Eye (tissue), 1 donor: ENCODE data around the gene RPS6KC1.
"Not testable (repeated sequence)": the region's sequence is repeated elsewhere in the genome, so short reads cannot be mapped to it uniquely, and the experiment has no call there.

Source experiments
- DNase-seq: peaks from one replicate; pipeline ENCODE4 v3.0.0-alpha.2; 2015

RPS6KC1 gene

DNA sequence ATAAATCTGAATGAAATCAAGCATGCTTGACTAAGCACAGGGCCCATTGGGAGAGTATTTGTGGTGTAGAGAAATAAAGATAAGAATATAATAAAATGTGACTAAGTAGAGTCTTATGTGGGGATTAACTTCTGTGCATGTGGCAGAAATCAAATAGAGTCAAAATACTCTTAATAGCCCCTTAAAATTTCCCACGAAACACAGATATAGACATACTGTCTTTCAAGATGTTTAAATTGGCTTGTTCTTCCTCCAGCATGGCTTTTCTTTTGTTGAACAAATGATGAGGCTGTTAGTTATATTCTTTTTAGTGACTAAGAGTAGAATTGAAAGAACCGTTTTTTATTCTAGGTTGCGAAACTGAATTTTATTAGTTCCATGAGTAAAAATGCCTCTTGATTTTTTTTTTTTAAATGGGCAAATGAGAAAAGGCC, 112.3 kb downstream of the RPS6KC1 start:
- peak; percentile 15 for DNase-seq

DNA sequence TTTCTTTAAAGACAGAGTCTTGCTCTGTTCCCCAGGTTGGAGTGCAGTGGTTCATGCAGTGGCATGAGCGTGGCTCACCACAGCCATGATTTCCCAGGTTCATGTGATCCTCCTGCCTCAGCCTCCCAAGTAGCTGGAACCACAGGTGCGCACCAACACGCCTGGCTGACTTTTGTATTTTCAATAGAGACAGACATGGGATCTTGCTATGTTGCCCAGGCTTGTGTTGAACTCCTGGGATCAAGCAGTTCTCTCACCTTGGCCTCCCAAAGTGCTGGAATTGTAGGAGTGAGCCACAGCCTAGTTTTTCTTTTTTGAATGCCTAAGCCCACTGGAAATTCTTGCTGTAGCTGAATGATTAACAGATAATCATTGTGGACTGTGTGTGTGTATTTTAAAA, 113.5 kb downstream of the RPS6KC1 start:
- DNase-seq: no peak

DNA sequence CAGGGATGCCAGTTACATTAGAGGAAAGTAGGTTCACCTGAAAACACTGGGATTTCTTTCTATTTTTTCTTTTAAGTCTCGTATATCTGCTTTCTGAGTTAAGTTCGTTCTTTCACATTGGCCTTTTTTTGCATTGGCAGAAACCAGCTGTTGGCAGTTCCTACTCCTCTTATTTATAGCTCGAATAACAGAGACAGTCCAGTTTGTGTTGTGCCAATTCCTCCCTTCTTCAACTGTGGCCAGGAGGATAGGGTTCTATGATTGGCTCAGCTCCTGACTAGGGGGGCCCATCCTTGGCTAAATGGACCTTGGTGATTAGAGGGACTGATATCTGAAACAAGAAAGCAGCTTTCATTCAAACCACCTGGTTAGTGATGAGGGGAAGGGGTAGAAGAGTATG, 115.8 kb downstream of the RPS6KC1 start:
- no peak for DNase-seq

DNA sequence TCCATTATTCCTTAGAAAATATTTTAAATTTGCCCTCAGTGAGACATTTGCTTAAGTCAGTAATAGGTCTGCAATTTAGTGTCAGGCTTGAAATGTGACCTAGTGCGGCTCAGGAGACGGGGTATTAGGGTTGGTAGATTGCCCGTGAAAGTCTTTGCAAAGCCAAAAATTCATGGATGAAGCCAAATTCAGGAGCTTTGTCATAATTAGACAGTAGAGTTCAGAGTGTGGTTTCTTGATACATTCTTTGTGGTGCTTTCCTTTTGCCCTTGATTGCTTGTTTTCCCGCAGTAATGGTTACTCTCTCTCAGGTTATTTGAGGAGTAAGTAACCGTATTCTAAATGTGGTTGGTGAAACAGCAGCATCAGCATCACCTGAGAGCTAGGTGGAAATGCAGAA, 120.7 kb downstream of the RPS6KC1 start:
- no peak for DNase-seq

DNA sequence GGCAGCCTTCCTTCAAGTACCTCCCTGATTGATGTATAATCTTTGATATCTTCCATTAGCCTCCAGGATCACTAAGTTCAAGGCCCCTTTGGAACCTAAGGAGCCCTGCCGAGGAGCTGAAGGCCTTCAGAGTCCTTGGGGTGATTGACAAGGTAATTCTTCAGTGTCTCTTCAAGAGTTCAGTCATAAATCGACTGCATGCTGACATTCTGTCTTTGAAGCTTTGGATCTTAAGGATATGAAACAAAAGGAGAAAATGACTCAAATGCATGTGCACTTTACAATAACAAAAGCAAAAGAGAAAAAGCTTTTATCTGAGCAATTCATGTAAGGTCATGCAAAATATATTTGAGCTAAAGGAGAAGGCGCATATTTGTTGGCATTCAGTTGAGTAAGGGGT, 125.3 kb downstream of the RPS6KC1 start:
- no peak for DNase-seq

DNA sequence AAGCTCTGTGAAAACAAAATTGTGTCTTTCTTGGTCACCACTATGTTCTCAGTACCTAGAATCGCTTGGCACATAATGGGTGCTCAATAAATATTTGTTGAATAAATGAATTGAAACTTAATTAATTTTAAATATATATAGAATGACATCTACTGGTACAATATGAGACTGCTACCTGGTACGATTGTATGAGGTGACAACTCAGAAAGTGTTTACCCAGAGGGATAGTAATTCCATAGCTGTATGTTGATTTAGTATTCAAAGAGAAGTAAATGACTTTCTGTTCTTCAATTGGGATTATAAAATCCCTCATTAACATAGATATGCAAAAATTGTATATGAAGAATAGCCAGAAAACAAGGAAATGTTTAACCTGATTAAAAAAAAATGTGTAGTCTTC, 128.7 kb downstream of the RPS6KC1 start:
- DNase-seq: no peak

DNA sequence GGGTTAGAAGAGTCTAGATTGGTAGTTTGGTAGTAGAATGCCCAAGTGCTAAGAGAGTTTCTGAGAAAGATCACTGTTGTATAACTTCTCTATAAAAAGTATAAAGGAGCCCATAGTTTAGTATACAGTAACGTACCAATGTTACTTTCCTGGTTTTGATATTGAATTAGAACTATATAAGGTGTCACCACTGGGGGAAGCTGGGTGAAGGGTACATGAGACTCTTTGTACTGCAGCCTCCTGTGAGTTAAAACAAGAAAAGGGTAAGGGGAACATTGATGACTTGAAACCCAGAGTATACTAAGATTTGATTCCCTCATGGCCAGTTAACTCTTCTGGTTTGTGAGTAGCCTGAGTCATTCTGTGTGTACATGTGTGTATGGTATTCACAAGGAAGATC, 129.8 kb downstream of the RPS6KC1 start:
- DNase-seq: no peak

DNA sequence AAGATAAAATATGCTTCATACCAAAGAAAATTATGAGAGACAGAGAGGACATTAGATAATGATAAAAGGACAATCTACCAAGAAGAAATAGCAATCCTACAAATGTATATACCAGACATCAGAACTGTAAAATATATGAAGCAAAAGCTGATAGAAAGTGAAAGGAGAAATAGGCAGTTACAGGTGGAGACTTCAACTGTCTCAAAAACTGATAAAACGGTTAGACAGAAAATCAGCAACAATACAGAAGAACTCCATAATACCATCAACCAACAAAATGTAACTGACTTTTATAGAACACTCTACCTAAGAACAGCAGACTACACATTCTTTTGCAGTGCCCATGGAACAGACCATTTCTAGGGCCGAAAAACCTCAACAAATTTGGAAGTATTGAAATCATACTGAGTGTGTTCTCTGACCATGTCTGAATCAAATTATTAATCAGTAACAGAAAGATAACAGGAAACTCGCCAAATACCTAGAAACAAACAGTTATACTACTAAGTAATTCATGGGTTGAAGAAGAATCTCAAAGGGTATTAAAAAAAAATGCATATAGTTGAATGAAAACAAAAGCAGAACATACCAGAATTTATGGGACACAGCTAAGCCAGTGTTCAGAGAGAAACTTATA, 132.1 kb downstream of the RPS6KC1 start:
- DNase-seq: no peak

DNA sequence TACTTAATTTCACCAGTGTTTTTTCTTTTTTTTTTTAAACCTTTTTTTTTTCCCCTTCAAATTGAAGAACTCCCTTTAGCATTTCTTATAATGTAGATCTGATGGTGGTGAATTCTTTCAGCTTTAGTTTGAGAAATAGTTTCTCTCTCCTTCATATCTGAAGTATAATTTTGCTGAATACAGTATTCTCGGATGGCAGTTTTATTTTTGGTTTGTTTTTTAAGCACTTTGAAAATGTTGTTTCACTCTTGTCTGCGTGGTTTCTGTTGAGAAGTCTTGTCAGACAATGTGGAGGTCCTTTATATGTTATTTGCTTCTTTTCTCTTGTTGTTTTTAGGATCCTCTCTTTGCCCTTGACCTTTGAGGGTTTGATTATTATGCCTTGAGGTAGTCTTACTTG, 135.1 kb downstream of the RPS6KC1 start:
- peak; percentile 44 for DNase-seq

DNA sequence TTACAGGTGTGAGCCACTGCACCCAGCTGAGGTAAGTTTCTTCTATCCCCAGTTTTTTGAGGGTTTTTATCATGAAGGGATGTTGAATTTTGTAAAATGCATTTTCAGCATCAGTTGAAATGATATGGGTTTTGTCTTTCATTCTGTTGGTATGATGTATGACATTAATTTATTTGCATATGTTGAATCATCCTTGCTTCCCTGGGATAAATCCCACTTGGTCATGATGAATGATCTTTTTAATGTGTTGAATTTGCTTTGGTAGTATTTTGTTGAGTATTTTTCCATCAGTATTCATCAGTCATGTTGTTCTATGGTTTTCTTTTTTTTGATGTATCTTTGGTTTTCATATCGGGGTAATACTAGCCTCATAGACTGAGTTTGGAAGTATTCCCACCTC, 141.0 kb downstream of the RPS6KC1 start:
- DNase-seq: no peak

DNA sequence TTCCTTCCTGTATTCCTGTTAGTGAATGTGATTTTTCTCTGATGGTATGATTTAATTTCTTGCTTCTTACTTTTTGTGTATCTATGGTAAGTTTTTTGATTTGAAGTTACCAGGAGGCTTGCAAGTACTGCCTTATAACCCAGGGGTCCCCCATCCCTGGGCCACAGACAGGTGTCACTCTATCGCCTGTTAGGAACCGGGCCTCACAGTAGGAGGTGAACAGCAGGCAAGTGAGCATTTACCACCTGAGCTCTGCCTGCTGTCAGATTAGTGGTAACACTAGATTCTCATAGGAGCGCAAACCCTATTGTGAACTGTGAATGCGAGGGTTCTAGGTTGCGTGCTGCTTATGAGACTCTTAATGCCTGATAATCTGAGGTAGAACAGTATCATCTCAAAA, 143.3 kb downstream of the RPS6KC1 start:
- no peak for DNase-seq

DNA sequence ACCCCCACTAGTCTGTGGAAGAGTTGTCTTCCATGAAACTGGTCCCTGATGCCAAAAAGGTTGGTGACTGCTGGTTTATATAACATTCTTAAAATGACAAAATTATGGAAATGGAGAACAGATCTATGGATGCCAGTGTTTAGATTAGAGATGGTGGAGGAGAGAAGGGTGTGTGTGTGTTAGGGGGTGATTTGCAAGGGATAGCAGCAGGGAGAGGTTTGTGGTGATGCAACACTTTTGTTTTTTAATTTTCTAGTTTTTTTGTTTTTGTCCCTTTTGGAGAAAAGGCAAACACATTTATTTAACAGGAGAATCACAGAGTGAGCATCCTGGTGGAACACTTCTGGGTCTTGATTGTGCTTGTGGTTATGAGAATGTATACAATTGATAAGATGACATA, 143.8 kb downstream of the RPS6KC1 start:
- DNase-seq: no peak

DNA sequence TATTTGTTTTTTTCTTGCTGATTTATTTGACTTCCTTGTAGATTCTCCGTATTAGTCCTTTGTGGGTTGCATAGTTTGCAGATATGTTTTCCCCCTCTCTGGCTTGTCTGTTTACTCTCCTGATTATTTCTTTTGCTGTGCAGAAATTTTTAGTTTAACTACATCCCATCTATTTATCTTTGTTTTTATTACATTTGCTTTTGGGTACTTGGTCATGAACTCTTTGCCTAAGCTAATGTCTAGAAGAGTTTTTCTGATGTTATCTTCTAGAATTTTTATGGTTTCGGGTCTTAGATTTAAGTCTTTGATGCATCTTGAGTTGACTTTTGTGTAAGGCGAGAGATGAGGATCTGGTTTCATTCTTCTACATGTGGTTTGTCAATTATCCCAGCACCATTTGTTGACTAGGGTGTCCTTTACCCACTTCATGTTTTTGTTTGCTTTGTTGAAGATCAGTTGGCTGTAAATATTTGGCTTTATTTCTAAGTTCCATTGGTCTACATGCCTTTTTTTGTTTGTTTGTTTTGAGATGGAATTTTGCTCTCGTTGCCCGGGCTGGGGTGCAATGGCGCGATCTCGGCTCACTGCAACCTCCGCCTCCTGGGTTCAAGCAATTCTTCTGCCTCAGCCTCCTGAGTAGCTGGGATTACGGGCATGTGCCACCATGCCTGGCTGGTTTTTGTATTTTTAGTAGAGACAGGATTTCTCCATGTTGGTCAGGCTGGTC, 145.4 kb downstream of the RPS6KC1 start:
- DNase-seq: not testable (repeated sequence)

DNA sequence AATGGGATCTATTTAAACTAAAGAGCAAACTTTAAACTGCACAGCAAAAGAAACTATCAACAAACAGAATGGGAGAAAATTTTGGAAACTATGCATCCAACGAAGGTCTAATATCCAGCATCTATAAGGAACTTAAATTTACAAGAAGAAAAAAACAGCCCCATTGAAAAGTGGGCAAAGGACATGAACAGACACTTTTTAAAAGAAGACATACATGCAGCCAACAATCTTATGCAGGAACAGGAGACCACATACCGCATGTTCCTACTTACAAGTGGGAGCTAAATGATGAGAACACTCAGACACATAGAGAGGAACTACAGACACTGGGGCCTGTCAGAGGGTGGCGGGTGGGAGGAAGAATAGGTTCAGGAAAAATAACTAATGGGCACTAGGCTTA, 149.6 kb downstream of the RPS6KC1 start:
- no peak for DNase-seq

DNA sequence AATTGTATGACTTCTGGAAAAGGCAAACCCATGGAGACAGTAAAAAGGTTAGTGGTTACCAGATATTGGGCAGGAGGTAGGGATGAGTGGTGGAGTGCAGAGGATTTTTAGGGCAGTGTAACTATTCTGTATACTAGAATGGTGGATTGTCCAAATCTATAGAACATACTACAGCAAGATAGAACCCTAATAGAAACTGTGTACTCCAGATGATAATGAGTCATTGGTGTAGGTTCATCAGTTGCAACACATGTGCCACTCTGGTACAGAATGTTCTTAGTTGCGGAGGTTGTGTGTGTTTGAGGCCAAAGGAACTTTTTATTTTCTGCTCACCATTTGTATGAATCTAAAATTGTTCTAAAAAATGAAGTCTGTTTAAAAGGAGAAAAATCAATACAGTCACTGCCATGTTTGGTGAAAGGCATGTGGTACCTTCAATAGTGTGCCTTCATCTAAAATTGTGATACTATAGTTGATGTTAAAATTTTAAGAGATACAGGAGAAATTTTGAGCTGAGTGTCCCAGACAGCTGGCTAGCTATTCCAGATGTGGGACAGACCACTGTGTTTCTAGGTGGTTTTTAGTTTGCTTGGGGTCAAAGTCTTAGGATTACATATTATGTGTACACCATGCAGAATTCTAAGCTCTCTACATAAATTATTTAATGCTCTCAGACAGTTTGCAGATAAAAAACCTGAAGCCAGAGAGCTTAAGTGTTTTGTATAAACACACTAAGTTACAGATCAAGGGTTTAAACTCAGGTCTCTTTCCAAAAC, 150.5 kb downstream of the RPS6KC1 start:
- no peak for DNase-seq

DNA sequence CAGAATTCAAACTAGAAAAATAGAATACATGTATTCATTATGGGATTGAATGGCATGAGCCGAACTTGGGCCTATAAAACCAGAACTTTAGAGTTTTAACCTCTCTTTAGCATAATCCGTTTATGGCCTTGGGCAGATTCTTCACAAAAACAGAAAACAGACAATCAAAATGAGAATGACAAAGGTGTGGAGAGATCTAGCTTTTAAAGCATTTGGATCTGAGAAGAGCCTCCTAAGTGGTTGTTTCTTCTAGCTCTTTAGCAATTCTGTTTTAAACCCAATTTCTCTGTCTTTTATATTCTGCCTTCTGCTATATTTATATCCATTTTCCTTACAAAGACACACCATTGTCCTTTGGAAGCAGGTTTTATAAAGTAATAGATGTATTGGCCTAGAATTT, 160.2 kb downstream of the RPS6KC1 start:
- no peak for DNase-seq

DNA sequence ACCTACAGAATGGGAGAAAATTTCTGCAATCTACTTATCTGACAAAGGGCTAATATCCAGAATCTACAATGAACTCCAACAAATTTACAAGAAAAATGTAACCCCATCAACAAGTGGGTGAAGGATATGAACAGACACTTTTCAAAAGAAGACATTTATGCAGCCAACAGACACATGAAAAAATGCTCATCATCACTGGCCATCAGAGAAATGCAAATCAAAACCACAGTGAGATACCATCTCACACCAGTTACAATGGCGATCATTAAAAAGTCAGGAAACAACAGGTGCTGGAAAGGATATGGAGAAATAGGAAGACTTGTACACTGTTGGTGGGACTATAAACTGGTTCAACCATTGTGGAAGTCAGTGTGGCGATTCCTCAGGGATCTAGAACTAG, 168.0 kb downstream of the RPS6KC1 start:
- DNase-seq: not testable (repeated sequence)

DNA sequence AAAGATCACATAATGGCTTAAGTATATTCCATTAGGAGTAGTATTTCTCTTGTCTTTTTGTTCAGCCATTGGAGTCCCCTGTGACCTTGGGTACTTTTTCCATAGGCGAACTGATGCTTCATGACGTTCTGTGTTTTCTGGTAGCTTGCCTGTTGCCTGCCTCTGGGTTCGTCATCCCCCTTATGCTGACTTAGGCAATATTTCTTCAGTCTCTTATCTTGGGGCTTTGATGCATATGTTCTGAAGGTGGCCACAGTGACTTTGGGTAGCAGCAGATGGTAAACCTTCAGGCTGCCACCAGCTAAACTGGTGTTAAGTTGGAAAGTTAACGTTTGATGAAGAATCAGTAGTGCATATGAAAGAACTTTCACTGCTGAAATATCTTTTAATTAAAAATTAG, 170.2 kb downstream of the RPS6KC1 start:
- no peak for DNase-seq

DNA sequence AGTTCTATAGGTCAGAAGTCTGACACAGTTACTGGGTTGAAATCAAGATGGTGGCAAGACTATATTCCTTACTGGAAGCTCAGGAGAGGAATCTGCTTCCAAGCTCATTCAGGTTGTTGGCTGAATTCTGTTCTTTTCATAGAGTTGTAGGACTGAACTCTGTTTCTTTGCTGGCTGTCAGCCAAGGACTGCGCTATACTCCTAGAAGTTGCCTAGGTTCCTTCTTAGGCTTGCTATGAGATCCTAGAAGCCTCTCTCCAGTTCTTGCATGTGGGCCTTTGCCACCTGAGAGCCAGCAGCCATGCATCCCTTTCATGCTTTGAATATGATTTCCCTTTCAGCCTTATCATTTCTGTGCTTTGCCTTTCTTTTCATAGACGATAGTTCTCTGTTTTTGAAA, 176.4 kb downstream of the RPS6KC1 start:
- DNase-seq: no peak

DNA sequence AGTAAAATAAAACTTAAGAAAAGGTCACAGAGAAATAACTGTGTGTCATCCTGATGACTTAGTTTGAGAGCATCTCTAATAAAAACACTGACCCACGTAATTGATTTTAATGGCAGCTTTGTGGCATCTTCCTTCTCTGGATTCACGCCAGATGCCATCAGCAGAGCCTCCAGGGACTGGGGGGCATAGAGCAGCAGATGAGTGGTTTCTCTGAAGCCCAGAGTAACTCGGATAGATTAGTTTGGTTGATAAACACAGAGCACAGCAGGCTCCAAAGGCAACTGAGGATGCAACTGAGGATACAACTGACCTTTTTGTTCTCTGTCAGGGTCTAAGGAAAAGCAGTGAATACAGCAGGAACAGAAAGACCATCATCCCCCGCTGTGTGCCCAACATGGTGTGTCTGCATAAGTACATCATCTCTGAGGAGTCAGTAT, 180.8 kb downstream of the RPS6KC1 start:
- DNase-seq: peak; percentile 83

DNA sequence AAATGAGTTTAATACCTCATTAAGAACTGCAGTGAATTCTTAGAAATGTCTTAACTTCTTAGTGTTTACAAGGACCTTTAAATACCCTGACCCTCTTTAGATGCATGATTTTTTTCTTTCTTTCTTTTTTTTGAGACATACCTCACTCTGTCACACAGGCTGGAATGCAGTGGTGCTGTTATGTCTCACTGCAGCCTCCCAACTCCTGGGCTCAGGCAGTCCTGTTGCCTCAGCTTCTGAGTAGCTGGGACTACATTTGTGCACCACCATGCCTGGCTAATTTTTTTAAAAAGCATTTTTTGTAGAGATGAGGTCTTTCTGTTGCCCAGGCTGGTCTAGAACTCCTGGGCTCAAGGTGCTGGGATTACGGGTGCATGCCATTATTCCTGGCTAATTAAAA, 191.8 kb downstream of the RPS6KC1 start:
- no peak for DNase-seq

DNA sequence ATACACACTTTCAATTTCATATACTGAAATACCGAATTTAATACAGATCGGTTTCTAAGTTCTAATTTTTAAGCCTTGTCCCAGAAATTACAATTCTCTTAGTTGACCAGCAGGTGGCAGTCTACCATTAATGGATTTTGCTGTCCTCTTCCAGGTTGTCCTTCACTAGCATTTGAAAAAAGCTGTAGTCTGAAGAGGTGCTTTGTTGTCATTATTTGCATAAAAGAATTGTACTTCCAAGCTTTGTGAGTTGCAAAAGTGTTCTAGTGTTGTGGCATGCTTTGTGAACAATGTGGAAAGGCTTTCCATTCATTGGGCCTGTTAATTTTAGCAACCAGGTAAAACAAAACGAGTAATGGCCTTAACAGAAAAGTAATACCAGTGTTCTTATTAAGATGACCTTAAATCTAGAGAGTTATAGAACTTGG, 193.6 kb downstream of the RPS6KC1 start:
- peak; percentile 83 for DNase-seq

DNA sequence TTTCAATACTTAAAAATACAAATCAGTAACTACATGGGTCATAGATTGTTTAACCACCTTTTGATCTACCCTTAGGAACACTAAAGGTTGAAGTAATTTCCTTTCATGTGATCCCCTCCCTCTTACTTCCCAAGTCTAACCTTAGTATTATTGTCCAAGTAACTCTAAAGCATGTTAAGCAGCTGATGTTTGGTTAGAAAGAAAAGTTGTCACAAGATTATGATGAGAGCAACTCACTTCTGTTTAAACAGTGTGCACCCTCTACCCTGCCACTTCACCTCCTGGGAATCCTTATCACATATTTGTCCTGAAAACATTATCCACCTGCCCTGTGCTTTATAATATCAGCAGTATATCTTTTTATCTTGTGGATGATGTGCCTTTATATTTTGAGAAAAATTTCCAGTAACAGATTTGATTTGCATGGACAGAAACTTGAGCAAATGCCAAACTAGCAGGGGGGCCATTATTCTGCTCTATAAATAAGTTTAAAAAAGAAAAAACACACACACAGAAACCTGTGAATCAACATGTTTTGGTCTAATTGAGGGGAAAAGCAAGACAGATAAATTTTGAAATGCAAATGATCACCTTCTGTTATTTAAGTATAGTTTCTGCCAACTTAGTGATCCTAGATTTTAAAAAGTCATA, 194.3 kb downstream of the RPS6KC1 start:
- DNase-seq: no peak
